Measurements from ENCODE around the gene SRP68.

SRP68 gene

GRCh38 chr17:76003915-76004314 is 68.4 kb downstream of the SRP68 start:
- in situ Hi-C loops (cut with MboI; ENCODE audit: low sequenced_read_pairs): loop anchor here (10.0 to 25.0 kb wide), 2 partner anchors 99 to 108 kb away; partner anchors contain the start of genes EXOC7 and MRPL38

- in situ Hi-C loops (cut with MboI; ENCODE audit: low sequenced_read_pairs): loop anchor here (10.0 to 25.0 kb wide), 2 partner anchors 97 to 110 kb away; partner anchors contain the start of genes EXOC7 and MRPL38
These were observed 70.2 kb downstream of the SRP68 start for GRCh38 chr17:76002100-76002499.

- in situ Hi-C loops (cut with MboI; ENCODE audit: low sequenced_read_pairs): loop anchor here (10.0 to 25.0 kb wide), 2 partner anchors 96 to 111 kb away; partner anchors contain the start of genes EXOC7 and MRPL38
These were observed 71.4 kb downstream of the SRP68 start, which contains the start of gene CDK3 for GRCh38 chr17:76000755-76001521. CDK3 (plus strand) TSS chr17:76000855; CDS start chr17:76001426, 571 bp downstream.

- in situ Hi-C loops (cut with MboI; ENCODE audit: low sequenced_read_pairs): loop anchor here (10.0 to 25.0 kb wide), 2 partner anchors 95 to 112 kb away; partner anchors contain the start of genes EXOC7 and MRPL38
These were observed 72.1 kb downstream of the SRP68 start for GRCh38 chr17:76000016-76000754.

- in situ Hi-C loops (cut with MboI; ENCODE audit: low sequenced_read_pairs): no loop called here
These were observed 74.0 kb downstream of the SRP68 start for GRCh38 chr17:75998327-75998795.

GRCh38 chr17:75996665-75997590 is 75.4 kb downstream of the SRP68 start:
- in situ Hi-C loops (cut with MboI; ENCODE audit: low sequenced_read_pairs): no loop called here

- in situ Hi-C loops (cut with MboI; ENCODE audit: low sequenced_read_pairs): no loop called here
These were observed 76.9 kb downstream of the SRP68 start for GRCh38 chr17:75995385-75995925.

GRCh38 chr17:75994802-75995370 is 77.4 kb downstream of the SRP68 start:
- in situ Hi-C loops (cut with MboI; ENCODE audit: low sequenced_read_pairs): no loop called here

GRCh38 chr17:75991396-75991795 is 80.9 kb downstream of the SRP68 start:
- in situ Hi-C loops (cut with MboI; ENCODE audit: low sequenced_read_pairs): no loop called here

Data from HL-60/S4 treated with phorbol 12-myristate 13-acetate at 8.2 ng/mL for 4 days and 3 days (cell line).